Fibroblast of villous mesenchyme (primary cell): ENCODE measurements around the gene TUSC1. TPM values are rescaled to one million over a fixed set of nuclear protein-coding genes. Genes with fewer than 3 reads are reported as not detected.
"Not testable (repeated sequence)": the region's sequence is repeated elsewhere in the genome, so short reads cannot be mapped to it uniquely, and the experiment has no call there.

ENCODE experiments used
- DNase-seq: peaks from one replicate; pipeline ENCODE4 v3.0.0-alpha.2; 2010; ENCODE audit warnings: low read depth
- H3K4me3 ChIP-seq: 2 replicates; pipeline ENCODE4 v1.5.1; 2011; ENCODE audit warnings: low read depth, mild to moderate bottlenecking, low read length
- total RNA-seq: library from RNA; depleted of rRNA; stranded (reverse); fragments of >200 nt; gene quantifications from 2 replicates; pipeline ENCODE4 v1.2.3, GENCODE V29; 2012
- TF ChIP-seq, protein P1 (sequence below): IDR thresholded peaks from 2 replicates; pipeline ENCODE4 v1.5.1; 2012; ENCODE audit warnings: low read depth, mild to moderate bottlenecking, low read length; ENCODE audit not compliant: insufficient read depth

Gene TUSC1
- total RNA-seq, 1 donor = 6.9 TPM

DNA sequence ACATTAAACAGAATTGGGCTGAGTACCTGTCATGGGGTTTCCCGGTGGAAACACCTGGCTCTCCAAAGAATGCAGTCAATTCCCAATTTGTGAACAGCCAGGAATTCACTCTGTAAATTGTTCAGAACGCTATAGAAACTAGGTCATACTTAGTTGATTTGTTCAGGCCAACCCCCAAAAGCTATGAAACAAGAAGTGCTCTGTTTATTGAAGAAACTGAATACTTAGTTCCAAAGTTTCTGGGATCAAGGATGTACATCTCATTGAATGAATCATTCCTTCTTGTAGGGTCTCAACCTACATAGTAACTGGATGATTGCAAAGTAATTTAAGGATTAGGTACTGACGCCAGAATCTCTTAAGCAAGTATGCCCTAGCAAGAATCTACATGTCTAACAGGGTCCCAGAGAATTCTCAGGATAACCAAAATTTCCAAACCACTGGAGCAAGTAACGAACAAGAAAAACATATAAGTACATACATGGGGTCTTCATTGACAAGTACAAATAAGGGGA, 659 bp upstream of the TUSC1 start:
- no peak for DNase-seq
- H3K4me3 ChIP-seq = peak overlapping the region; percentile 53
- TF ChIP-seq, protein P1, sequence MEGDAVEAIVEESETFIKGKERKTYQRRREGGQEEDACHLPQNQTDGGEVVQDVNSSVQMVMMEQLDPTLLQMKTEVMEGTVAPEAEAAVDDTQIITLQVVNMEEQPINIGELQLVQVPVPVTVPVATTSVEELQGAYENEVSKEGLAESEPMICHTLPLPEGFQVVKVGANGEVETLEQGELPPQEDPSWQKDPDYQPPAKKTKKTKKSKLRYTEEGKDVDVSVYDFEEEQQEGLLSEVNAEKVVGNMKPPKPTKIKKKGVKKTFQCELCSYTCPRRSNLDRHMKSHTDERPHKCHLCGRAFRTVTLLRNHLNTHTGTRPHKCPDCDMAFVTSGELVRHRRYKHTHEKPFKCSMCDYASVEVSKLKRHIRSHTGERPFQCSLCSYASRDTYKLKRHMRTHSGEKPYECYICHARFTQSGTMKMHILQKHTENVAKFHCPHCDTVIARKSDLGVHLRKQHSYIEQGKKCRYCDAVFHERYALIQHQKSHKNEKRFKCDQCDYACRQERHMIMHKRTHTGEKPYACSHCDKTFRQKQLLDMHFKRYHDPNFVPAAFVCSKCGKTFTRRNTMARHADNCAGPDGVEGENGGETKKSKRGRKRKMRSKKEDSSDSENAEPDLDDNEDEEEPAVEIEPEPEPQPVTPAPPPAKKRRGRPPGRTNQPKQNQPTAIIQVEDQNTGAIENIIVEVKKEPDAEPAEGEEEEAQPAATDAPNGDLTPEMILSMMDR = no peak

DNA sequence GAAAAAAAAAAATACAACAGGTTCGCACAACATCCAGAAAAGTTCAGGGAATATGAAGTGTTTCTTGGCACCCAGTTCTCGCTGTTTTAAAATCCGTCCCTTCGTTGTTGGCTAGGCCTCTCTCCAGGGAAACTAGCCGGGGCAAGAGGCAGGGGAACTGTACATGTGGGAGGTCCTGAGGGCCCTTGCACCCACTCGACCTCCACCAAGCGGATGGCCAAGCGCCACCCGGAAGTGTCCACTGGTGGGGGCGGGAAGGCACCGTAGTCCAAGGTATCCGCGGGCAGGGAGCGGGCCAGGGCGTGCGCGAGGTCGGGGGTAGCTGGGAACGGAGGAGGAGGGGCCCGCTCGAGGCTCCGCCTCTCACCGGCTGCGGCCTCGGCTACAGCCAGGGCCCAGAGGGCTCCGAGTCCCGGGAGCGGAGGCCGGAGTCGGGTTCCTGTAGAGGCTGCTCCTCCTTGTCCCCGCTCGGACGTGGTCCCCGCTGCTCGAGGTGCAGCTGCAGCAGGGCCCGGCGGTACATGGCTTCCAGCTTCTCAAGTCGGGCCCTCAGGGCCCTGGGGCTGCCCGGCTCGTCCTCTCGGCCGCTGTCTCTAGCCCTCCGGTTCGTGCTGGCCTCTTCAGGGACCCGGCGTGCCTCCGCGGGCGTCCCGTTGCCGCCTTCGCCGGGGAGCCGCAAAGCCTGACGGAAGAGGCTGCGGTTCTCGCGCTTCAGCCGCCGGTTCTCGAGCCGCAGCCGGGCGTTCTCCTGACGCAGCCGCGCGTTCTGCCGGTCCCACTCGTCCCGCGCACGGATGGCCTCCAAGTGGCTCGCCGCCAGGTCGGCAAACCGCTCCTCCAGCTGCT, 720 bp downstream of the TUSC1 start:
- TF ChIP-seq, protein P1 = no peak
- peak overlapping the region; percentile 59 for H3K4me3 ChIP-seq
- DNase-seq = peak; percentile 26

DNA sequence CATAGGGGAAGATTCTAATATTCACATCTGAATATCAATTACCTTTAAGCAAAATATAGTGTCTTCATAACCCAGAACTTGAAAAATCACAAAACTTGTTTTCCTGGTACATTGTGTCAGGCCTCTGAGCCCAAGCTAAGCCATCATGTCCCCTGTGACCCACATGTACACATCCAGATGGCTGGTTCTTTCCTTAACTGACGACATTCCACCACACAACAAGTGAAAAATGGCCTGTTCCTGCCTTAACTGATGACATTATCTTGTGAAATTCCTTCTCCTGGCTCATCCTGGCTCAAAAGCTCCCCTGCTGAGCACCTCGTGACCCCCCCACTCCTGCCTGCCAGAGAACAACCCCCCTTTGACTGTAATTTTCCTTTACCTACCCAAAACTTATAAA, 2.4 kb downstream of the TUSC1 start:
- not testable (repeated sequence) for H3K4me3 ChIP-seq, DNase-seq

DNA sequence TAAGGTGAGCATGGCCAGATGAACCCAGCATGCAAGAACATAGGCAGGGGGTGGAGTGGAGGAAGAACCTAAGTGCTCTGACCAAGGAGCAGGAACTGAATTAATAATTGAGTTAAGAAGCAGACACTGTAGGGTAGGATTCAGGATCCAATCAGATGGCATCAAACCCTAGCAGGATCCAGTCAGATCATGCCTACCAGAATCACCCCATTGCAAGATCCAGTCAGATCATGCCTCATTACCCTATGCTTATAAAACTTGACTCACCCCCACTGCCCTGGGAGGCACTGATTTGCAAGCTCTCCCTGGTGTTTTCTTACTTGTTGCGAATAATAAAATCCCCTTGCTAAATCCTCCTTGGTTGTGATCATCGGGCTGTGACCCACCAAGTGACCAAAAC, 19.7 kb downstream of the TUSC1 start:
- TF ChIP-seq, protein P1 = no peak
- H3K4me3 ChIP-seq = no peak overlapping the region
- DNase-seq = no peak

DNA sequence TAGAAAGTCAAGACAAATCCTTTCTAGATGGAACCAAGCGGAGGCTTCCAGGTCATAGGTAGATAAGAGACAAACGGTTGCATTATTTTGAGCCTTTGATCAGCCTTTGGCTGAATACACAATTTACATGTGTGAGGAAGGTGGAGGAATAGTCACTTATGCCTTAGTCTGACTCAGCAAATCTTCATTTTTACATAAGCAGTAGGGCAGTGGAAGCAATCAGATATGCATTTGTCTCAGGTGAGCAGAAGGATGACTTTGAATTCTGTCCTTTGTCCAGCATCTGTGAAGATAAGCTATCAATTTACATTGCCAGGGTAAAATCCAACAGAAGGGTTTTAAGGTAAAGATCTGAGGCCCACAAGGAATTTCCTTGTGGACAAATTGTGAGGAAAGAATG, 23.8 kb downstream of the TUSC1 start:
- DNase-seq = no peak
- H3K4me3 ChIP-seq = no peak overlapping the region
- TF ChIP-seq, protein P1 = no peak

DNA sequence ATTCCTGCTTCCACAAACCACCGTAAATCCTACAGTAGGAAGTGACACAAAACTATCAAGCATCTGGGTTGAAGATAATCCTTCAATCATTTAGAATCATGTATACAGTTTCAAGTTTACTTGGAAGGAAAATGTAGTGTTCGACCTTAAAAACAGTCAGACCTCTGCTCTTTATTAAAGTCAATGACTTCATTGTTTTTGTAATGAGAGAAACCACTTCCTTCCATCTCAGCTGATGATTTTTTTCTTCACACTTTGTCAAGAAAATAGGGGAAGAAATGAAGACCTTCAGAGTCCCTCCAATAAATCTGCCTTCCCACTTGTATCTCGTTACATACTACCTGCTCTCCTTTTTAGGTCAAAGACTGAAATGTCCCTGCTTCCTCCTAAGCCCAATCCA, 30.1 kb downstream of the TUSC1 start:
- TF ChIP-seq, protein P1 = no peak
- no peak overlapping the region for H3K4me3 ChIP-seq
- no peak for DNase-seq

DNA sequence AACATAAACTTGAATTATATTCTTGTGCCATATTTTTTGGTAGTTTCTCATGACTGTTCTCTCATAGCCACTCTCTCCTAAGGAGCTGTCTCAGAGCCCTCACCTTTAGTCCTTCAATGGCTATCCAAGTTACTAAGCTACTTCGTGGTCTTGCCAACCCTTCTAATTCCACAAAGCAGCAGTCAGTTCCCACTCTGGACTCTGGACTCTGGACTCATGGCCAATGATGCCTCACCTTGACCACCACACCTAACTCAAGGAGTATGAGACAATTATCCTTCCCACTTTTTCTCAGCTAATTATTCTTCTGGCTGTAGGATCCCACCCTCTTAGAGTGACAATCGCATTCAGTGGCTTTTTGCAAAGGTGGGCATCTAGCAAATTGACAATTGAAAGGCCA, 42.2 kb downstream of the TUSC1 start:
- TF ChIP-seq, protein P1 = no peak
- DNase-seq = no peak
- H3K4me3 ChIP-seq = no peak overlapping the region
